Adipose tissue (tissue), 3 donors: ENCODE measurements around the gene CAMK2B. TPM values are rescaled to one million over a fixed set of nuclear protein-coding genes. Genes with fewer than 3 reads are reported as not detected.

Source experiments
- H3K27ac ChIP-seq: one replicate; pipeline ENCODE4 v1.5.1; 2013; ENCODE audit warnings: low read depth, low read length
- WGBS, 3 donors: extraction: QIAGEN DNeasy Blood & Tissue Kit; methylation state at CpG; one replicate each; pipeline ENCODE4 v1.1.7; 2013; 5-methylcytosine and 5-hydroxymethylcytosine counted together
- polyA plus RNA-seq, 3 donors: library from polyadenylated mRNA; stranded (reverse); fragments of 200-250 nt; gene quantifications; one replicate each; pipeline ENCODE4 v1.2.3, GENCODE V29; 2013
- donor health status: healthy with polysubstance abuse.
- donor health status: Bipolar disorder and iron deficiency.
- donor health status: healthy.

CAMK2B gene
- polyA plus RNA-seq, 3 donors, result 0.28 to 1.3 (median 0.56) TPM

GRCh38 chr7:44194562-44195145 is 130.7 kb downstream of the CAMK2B start:
- H3K27ac ChIP-seq, result no peak overlapping the region
- 74 to 84% (median 78%) methylated on average over 3 of the region's 3 CpGs for WGBS, 3 donors

GRCh38 chr7:44194069-44194468 is 131.3 kb downstream of the CAMK2B start:
- 61 to 62% (median 61%) methylated on average over 2 of the region's 2 CpGs for WGBS, 3 donors

GRCh38 chr7:44193011-44193802 is 132.2 kb downstream of the CAMK2B start:
- WGBS, 3 donors, result 87 to 91% (median 90%) methylated on average over 7 of the region's 7 CpGs
- H3K27ac ChIP-seq, result no peak overlapping the region

More at GRCh38 chr7:44194069-44194468, 131.3 kb downstream of the CAMK2B start:
- no peak overlapping the region for H3K27ac ChIP-seq

GRCh38 chr7:44191171-44191570 is 134.2 kb downstream of the CAMK2B start:
- no peak overlapping the region for H3K27ac ChIP-seq
- 81 to 93% (median 87%) methylated on average over 5 of the region's 5 CpGs for WGBS, 3 donors

- WGBS, 3 donors, result 75 to 86% (median 83%) methylated on average over 14 of the region's 14 CpGs
- H3K27ac ChIP-seq, result no peak overlapping the region
These were observed 135.2 kb downstream of the CAMK2B start for GRCh38 chr7:44189993-44190872.

- 81 to 86% (median 82%) methylated on average over 11 of the region's 11 CpGs for WGBS, 3 donors
- H3K27ac ChIP-seq, result no peak within 1 kb of the TSS
These were observed 136.0 kb downstream of the CAMK2B start, which contains the start of gene GCK for GRCh38 chr7:44189286-44189992. GCK (minus strand) TSS chr7:44189439; CDS start chr7:44188953, 486 bp downstream.

- WGBS, 3 donors, result 73 to 84% (median 82%) methylated on average over 16 of the region's 16 CpGs
- no peak overlapping the region for H3K27ac ChIP-seq
These were observed 136.7 kb downstream of the CAMK2B start for GRCh38 chr7:44188480-44189225.

GRCh38 chr7:44187636-44188416 is 137.6 kb downstream of the CAMK2B start:
- no peak overlapping the region for H3K27ac ChIP-seq
- 53 to 68% (median 59%) methylated on average over 9 of the region's 9 CpGs for WGBS, 3 donors

- 75 to 77% (median 75%) methylated on average over 5 of the region's 5 CpGs for WGBS, 3 donors
- no peak overlapping the region for H3K27ac ChIP-seq
These were observed 138.7 kb downstream of the CAMK2B start for GRCh38 chr7:44186736-44187135.

GRCh38 chr7:44185729-44186128 is 139.7 kb downstream of the CAMK2B start:
- 78 to 89% (median 88%) methylated on average over 5 of the region's 5 CpGs for WGBS, 3 donors
- no peak overlapping the region for H3K27ac ChIP-seq

GRCh38 chr7:44184873-44185446 is 140.4 kb downstream of the CAMK2B start:
- 82 to 96% (median 88%) methylated on average over 2 of the region's 2 CpGs for WGBS, 3 donors
- H3K27ac ChIP-seq, result no peak overlapping the region

- 66 to 74% (median 67%) methylated on average over 16 of the region's 16 CpGs for WGBS, 3 donors
- H3K27ac ChIP-seq, result no peak overlapping the region
These were observed 141.1 kb downstream of the CAMK2B start for GRCh38 chr7:44184206-44184872.

- 35 to 44% (median 37%) methylated on average over 2 of the region's 2 CpGs for WGBS, 3 donors
- no peak overlapping the region for H3K27ac ChIP-seq
These were observed 142.0 kb downstream of the CAMK2B start for GRCh38 chr7:44183386-44183785.

GRCh38 chr7:44182827-44183226 is 142.6 kb downstream of the CAMK2B start:
- H3K27ac ChIP-seq, result no peak overlapping the region
- WGBS, 3 donors, result 76 to 92% (median 79%) methylated on average over 5 of the region's 5 CpGs

- no peak overlapping the region for H3K27ac ChIP-seq
- WGBS, 3 donors, result 59 to 69% (median 62%) methylated on average over 3 of the region's 3 CpGs
These were observed 144.8 kb downstream of the CAMK2B start for GRCh38 chr7:44180631-44181030.

- 63 to 76% (median 74%) methylated on average over 4 of the region's 4 CpGs for WGBS, 3 donors
- no peak overlapping the region for H3K27ac ChIP-seq
These were observed 147.7 kb downstream of the CAMK2B start for GRCh38 chr7:44177570-44178131.
